ENCODE data around the gene PLXNA4.

Gene PLXNA4

DNA sequence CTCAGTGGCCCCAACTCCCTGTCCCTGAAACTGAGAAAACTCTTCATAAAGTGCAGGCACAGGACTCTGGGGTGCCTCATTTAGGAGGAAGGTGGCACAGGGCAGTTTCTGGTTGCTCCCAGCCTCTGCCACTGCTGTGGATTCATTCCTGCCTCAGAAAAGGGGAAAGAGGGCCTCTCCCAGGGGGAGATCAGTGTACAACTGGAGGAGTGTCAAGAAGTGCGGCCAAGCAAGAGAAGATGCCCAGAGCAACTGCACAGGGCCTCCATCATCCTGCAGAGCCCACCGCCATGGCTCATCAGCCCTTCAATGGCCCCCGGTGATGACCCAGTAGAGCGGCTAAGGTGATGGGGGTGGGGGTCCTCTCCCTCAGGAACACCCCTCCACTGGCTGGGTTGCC, 150.3 kb downstream of the PLXNA4 start:
- peaks cover 55% of the 10 kb centered on the region for H3K4me1 ChIP-seq
- TF ChIP-seq CTCF (IDR thresholded peaks at IDR 0.05; ENCODE audit: low read depth, low read length): no peak
- no peaks in the 10 kb centered on the region for H3K27me3 ChIP-seq
- no peak overlapping the region for H3K4me3 ChIP-seq (ENCODE audit: low read depth, low read length)
- DNase-seq: no peak
- no peaks in the 10 kb centered on the region for H3K36me3 ChIP-seq
- H3K9me3 ChIP-seq: no peaks in the 10 kb centered on the region

- DNase-seq: no peak
- TF ChIP-seq CTCF (IDR thresholded peaks at IDR 0.05; ENCODE audit: low read depth, low read length): no peak
- no peaks in the 10 kb centered on the region for H3K36me3 ChIP-seq
- H3K9me3 ChIP-seq: no peaks in the 10 kb centered on the region
- no peaks in the 10 kb centered on the region for H3K27me3 ChIP-seq
- peaks cover 53% of the 10 kb centered on the region for H3K4me1 ChIP-seq
- H3K4me3 ChIP-seq (ENCODE audit: low read depth, low read length): no peak overlapping the region
Observed at GRCh38 chr7:132424821-132425724, 151.2 kb downstream of the PLXNA4 start.

DNA sequence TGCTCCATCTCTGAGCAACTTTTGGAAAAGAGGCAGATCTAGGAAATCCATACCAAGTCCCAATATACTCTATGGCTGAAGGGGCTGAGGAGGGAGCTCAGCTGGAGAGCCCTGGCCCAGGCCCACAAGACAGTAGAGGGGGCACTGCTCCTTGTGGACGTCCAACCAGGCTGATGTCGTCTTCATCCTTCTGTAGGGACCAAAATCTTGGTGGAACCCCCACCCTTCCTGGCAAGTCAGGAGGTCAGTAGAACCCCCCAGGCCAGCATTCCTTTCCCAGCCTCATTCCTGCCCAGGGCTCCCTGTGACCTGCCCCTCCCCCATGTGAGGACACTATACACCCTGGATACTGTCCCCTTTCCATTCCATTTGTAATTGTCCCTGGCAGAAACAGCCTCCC, 152.0 kb downstream of the PLXNA4 start:
- Histone ChIP-seq H3K36me3 (no peaks in the 10 kb centered on the region), H3K9me3 (no peaks in the 10 kb centered on the region), H3K4me1 (peaks cover 55% of the 10 kb centered on the region), H3K27me3 (no peaks in the 10 kb centered on the region), H3K4me3 (ENCODE audit: low read depth, low read length) (no peak overlapping the region)
- TF ChIP-seq CTCF (IDR thresholded peaks at IDR 0.05; ENCODE audit: low read depth, low read length): no peak
- no peak for DNase-seq

GRCh38 chr7:132423594-132424200, 152.6 kb downstream of the PLXNA4 start:
- no peaks in the 10 kb centered on the region; the same call in 1 of the 2 replicates for H3K27me3 ChIP-seq
- H3K36me3 ChIP-seq: no peaks in the 10 kb centered on the region
- TF ChIP-seq CTCF (IDR thresholded peaks at IDR 0.05; ENCODE audit: low read depth, low read length): no peak
- H3K4me3 ChIP-seq (ENCODE audit: low read depth, low read length): no peak overlapping the region
- no peak for DNase-seq
- H3K9me3 ChIP-seq: no peaks in the 10 kb centered on the region
- H3K4me1 ChIP-seq: peaks cover 55% of the 10 kb centered on the region

- DNase-seq: no peak
Observed at GRCh38 chr7:132422502-132423111, 153.7 kb downstream of the PLXNA4 start.

More at GRCh38 chr7:132422502-132423111, 153.7 kb downstream of the PLXNA4 start:
- no peak overlapping the region for H3K4me3 ChIP-seq (ENCODE audit: low read depth, low read length)
- TF ChIP-seq CTCF (IDR thresholded peaks at IDR 0.05; ENCODE audit: low read depth, low read length): no peak
- no peaks in the 10 kb centered on the region; the same call in 1 of the 2 replicates for H3K27me3 ChIP-seq
- H3K4me1 ChIP-seq: peaks cover 50% of the 10 kb centered on the region
- no peaks in the 10 kb centered on the region for H3K36me3 ChIP-seq
- no peaks in the 10 kb centered on the region for H3K9me3 ChIP-seq
